Measurements from ENCODE around the gene COL18A1. TPM values are rescaled to one million over a fixed set of nuclear protein-coding genes. Genes with fewer than 3 reads are reported as not detected.
"Not testable (repeated sequence)": the region's sequence is repeated elsewhere in the genome, so short reads cannot be mapped to it uniquely, and the experiment has no call there.

COL18A1 gene
- total RNA-seq, 4 donors from 2014 or later: 16.4 to 42.2 (median 20.7) TPM

DNA sequence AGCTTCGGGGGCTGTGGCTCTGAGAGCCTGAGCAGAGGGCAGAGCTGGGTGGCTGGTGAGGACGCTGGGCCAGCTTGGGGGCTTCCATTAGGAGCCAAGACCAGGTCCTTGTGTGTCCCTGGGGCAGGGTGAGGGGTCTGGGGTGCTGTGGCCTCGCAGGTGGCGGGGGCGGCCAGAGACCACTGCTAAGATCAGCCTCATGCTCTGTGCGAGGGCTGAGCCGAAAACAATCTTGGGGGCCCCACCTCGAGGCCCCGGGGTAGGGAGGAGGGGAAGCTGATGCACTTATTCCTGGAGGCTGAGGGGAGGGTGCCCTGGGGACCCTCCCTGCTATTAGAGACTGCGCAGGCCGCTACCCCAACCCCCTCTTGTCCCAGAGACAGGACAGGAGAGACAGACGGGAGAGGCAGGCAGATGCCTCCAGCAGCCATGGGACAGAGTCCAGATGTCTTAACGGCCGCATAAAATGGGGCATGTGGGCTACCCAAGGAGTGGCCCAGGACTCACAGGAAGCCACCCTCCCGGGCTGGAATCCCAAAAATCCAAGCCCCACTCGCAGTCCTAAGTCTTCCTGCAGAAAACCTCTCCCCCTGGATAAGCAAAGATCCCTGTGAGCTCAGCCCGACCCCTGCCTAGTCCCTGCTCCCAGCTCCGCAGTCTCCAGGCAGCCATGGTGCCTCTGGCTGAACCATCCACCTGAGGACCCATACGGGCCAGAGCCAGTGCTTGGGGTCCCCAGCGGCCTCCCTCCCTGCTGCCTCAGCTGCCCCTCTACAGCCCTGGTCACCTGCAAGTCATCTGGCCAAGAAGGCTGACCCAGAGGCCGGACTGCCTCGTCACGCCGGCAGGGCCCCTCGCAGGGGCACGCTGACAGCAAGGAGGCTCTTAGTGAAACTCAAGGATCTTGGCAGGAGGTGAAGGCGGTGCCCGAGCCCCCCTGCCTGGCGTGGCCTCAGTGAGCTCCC, 43.6 kb upstream of the COL18A1 start:
- DNase-seq (no peak), ATAC-seq (no peak)
- peaks cover 0 to 9% (median 5%) of the 10 kb centered on the region in 3 donors for H3K27me3 ChIP-seq
- no peaks in the 10 kb centered on the region for H3K9me3 ChIP-seq
- intact Hi-C loops (cut with DNase I; ENCODE audit: low total_unique reads): no loop called here
- H3K4me3 ChIP-seq: no peak overlapping the region
- no peaks in the 10 kb centered on the region for H3K36me3 ChIP-seq
- H3K4me1 ChIP-seq: peaks cover 27 to 28% of the 10 kb centered on the region in 2 donors
- TF ChIP-seq POLR2A (IDR thresholded peaks at IDR 0.05) (no peak), CTCF (IDR thresholded peaks at IDR 0.05 in 4 of 5, conservative IDR thresholded peaks at IDR 0.05 in 1 of 5) (no peak)
- in situ Hi-C loops (cut with MboI; ENCODE audit: low sequenced_read_pairs in 4 of 4): no loop called here
- no peak overlapping the region for H3K27ac ChIP-seq

DNA sequence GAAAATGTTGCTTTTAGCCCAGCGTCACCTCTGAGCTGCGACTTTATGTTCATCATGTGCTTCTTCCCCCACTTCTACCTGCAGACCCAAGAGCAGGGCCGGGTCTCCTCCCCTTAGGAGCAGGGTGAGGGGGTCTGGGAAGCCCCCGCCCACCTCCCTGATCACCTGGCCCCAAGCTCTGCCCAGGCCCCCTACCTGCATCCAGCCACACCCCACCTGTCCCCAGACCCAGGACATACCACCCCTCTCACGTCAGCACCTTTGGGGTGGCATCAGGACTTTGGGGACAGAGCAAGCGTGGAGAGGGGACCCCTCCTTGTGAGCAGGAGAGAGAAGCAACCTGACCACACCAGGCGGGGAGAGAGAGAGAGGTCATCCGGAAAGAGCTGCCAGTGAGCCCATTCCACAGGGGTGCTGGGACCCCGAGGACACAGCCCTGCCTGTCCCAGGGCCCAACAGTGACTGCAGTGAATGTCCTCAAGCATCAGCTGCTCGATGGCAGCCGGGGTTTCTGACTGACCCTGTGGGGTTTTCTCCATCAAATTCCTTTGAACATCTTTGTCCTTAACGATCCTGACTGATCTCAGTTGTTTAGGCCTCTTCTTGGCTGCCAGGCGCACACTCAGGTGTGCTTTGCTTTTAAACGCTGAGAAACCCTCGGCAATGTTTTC, 42.8 kb upstream of the COL18A1 start:
- Histone ChIP-seq H3K4me3 (no peak overlapping the region), H3K27ac (no peak overlapping the region), H3K9me3 (no peaks in the 10 kb centered on the region), H3K27me3 (peaks cover 0 to 11% (median 5%) of the 10 kb centered on the region in 3 donors), H3K4me1 (peaks cover 20 to 29% of the 10 kb centered on the region in 2 donors), H3K36me3 (no peaks in the 10 kb centered on the region)
- TF ChIP-seq POLR2A (IDR thresholded peaks at IDR 0.05): no peak
- no peak for TF ChIP-seq CTCF (IDR thresholded peaks at IDR 0.05 in 4 of 5, conservative IDR thresholded peaks at IDR 0.05 in 1 of 5)
- in situ Hi-C loops (cut with MboI; ENCODE audit: low sequenced_read_pairs in 4 of 4): no loop called here
- DNase-seq (no peak), ATAC-seq (no peak)
- intact Hi-C loops (cut with DNase I; ENCODE audit: low total_unique reads): no loop called here

- no peak overlapping the region for H3K27ac ChIP-seq
- ATAC-seq (no peak), DNase-seq (no peak)
- in situ Hi-C loops (cut with MboI; ENCODE audit: low sequenced_read_pairs in 4 of 4) (no loop called here), intact Hi-C loops (cut with DNase I; ENCODE audit: low total_unique reads) (no loop called here)
- no peaks in the 10 kb centered on the region for H3K9me3 ChIP-seq
- H3K27me3 ChIP-seq: peaks cover 0 to 11% (median 5%) of the 10 kb centered on the region in 3 donors
- H3K4me1 ChIP-seq: peaks cover 17 to 29% of the 10 kb centered on the region in 2 donors
- H3K36me3 ChIP-seq: no peaks in the 10 kb centered on the region
- H3K4me3 ChIP-seq: no peak overlapping the region
- TF ChIP-seq CTCF (IDR thresholded peaks at IDR 0.05 in 4 of 5, conservative IDR thresholded peaks at IDR 0.05 in 1 of 5) (no peak), POLR2A (IDR thresholded peaks at IDR 0.05) (no peak)
Observed at GRCh38 chr21:45362748-45363145, 42.2 kb upstream of the COL18A1 start.

- in situ Hi-C loops (cut with MboI; ENCODE audit: low sequenced_read_pairs in 4 of 4); intact Hi-C loops (cut with DNase I; ENCODE audit: low total_unique reads): not testable (repeated sequence)
- peaks cover 12 to 24% of the 10 kb centered on the region in 2 donors for H3K4me1 ChIP-seq
Observed at GRCh38 chr21:45363272-45363671, 41.7 kb upstream of the COL18A1 start.

More at GRCh38 chr21:45363272-45363671, 41.7 kb upstream of the COL18A1 start:
- ATAC-seq, H3K36me3 ChIP-seq, DNase-seq, H3K9me3 ChIP-seq, H3K4me3 ChIP-seq: not testable (repeated sequence)
- Histone ChIP-seq H3K27me3 (peaks cover 0 to 11% (median 5%) of the 10 kb centered on the region in 3 donors), H3K27ac (peak overlapping the region; percentile 71 to 89 (median 84))
